ENCODE measurements around the gene ACOXL.

The ACOXL gene

DNA sequence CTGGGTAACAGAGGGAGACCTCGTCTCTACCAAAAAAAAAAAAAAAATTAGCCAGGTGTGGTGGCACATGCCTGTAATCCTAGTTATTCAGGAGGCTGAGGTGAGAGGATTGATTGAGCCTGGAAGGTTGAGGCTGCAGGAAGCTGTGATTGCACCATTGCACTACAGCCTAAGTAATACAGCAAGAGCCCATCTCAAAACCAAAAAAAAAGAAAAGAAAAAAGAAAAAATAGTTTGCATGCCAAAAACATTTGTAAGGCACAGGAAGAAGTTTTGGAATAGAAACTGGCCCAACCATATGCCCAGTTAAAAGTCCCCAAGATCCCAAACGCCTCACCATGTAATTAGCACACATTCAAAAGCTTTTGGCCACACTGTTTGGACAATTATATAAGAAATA, 13.4 kb upstream of the ACOXL start:
- no peak for DNase-seq (ENCODE audit: low read depth, low spot score)

DNA sequence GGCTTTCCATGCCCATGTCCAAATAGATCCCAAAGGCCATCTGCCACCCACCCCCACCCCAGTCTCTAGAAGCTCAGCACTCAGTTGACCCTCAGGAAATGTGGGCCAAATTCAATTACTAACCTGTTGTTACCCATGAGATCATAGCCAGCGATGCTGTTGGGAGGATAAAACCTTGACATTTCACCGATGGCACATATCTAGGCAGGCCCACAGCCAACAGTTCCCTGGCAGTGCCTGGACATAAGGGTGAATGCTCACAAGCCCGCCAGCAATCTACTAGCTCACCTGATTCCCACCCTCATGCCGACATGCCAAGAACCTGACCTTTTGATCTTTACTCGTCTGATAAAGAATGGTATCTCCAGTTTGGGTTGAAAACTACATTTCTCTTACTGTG, 11.8 kb upstream of the ACOXL start:
- DNase-seq (ENCODE audit: low read depth, low spot score): no peak

DNA sequence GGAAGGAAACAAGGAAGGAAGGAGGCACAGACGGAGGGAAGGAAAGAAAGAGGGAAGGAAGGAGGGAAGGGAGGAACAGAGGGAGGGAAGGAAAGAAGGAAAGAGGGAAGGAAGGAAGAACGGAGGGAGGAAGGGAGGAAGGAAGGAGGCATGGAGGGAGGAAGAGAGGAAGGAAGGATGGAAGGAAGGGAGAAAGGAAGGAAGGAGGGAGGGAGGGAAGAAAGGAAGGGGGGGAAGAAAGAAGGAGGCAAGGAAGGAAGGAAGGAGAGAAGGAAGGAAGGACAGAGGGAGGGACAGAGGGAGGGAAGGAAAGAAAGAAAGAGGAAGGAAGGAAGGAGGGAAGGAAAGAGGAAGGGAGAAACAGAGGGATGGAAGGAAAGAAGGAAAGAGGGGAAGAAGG, 7.6 kb upstream of the ACOXL start:
- DNase-seq (ENCODE audit: low read depth, low spot score): no peak

DNA sequence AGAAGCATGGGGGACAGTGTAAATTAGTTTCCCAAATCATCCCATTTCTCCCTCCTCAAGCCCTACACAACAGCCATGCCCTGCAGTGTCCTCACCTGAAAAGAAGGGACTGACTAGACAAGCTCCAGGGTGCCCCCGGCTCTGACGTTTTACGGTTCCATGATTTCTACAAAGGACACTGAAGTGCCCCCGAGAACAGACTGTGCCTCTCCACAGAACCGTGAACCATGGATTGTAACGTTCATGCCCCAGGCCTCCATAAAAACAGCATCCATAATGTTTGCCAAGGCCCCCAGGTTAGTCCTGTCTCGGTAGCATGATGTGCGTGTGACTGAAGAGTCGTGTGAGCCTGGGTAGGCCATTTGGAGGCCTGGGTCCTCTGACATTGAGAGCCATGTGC, 7.0 kb upstream of the ACOXL start:
- DNase-seq (ENCODE audit: low read depth, low spot score): no peak

DNA sequence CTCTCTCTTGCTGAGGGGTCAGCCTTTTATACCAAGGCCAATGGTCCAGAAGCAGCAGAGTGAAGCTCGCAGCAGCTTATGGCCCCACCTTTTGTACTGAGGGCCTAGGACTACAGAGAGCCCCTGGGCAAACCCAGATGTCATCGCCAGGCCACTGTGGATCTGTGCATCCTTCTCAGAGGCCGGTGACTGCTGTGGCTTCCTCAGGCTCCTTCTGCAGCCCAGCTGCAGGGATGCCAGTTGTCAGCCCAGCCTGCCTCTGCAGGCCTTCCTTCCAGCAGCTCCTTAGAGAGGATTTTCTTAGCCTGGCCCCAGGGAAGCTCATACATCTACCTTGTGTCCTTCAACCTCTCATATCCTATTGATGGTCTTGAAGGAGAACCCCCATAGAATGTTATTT, 6.5 kb upstream of the ACOXL start:
- DNase-seq (ENCODE audit: low read depth, low spot score): no peak

DNA sequence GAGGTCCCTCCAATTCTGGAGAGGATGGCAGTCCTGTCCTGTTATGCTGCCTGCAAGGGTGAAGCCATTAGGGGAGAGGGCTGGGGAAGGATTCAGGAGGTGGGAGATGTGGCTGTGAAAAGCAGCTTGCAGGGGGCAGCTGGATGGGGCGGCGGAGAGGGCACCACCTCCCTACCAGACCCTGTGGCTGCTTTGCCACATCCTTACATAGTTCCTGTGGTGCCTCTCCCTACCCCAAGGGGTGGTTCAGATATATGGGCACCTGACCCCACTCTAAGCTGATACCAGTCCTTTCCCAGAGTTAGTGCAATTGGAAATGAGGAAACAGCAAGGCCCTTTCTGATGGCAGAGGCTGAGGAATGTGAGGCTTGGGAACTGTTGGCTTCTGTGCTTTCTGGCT, 6.1 kb upstream of the ACOXL start:
- DNase-seq (ENCODE audit: low read depth, low spot score): no peak

DNA sequence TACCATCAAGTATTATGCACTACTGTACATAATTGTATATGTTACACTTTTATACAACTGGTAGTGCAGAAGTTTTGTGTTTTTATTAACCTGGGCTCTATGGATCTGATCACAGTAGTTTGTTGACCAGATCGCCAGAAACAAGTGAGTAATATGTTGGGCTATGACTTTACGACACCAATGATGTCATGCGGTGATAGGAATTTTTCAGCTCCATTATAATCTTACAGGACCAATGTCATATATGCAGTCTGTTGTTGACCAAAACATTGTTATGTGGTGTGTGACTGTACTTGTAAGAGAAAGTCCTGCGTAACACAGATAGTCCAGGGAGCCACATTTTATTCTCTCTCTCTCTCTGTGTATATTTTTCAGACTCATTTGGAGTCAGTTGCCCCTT, 4.5 kb upstream of the ACOXL start:
- DNase-seq (ENCODE audit: low read depth, low spot score): no peak

DNA sequence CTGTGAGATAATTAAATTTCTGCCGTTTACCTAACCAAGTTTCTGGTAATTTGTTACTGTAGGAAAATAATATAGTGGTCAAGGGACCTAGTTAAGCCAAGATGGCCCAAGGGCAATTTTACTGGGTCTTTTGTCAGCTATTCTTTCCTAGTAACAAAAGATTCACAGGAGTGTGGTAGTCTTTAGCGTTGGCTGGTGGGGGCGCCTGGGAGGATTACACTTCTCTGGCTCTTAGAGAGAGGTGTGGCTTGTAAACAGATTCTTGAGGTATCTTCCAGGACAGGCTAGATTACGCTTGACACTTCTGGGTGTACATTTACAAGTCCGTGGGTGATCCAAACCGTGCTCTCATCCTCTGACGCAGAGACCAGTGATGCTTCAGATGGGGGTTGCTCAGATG, 3.3 kb upstream of the ACOXL start:
- peak; percentile 74 for DNase-seq (ENCODE audit: low read depth, low spot score)

DNA sequence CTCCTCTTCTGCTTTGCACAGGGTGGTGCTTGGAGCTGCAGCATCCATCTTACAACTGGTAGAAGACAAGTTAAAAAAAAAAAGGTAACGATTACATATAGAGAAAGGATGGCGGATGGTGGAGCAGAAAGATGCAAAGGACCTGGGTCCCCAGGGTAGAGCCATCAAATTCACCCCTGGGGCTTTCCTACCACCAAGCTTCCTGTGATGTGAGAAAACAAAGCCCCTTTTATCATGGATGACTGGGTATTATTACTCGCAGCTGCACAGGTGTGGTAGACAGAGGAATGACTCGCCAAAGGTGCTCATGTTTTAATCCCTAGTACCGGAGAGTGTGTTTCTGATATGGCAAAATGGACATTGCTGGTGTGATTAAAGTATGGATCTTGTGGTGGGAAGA, 1.3 kb upstream of the ACOXL start:
- DNase-seq (ENCODE audit: low read depth, low spot score): no peak

DNA sequence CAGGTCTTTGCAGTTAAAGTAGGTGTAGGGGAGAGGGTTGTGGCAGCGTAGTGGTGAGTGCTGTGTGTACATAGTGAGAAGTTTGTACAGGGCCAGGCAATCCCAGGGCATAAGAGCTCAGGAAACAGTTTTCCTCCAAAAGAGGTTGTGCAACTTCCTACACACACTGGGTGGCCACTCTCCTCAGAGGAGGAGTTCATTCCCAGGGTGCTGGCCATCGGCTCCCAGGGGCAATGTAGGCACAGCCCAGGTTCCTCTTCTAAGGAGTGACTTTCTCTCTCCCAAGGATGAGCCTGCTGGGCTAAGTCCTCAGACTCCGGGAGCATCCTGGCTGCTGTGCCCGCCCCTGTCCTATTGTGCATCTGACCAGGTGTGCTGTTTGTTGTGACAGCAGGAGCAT, 3.0 kb downstream of the ACOXL start:
- peak; percentile 47 for DNase-seq (ENCODE audit: low read depth, low spot score)

DNA sequence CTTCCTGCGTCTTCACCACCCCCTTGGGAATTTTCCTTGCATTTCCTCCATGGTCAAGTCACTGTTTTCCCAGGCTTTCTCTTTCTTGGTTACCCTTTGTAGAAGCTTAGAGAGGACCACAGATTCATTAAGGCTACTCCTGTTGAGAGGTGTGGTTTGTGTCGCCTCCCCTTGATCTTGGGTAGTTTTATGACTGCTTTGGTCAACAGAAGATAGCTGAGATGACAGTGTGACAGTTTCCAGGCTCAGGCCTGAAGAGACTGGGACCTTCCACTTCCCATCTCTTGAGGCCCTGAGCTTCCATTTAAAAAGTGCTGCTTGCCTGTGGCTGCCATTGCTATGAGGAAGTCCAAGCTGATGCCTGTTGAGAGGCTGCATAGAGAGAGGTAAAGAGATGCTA, 5.4 kb downstream of the ACOXL start:
- DNase-seq (ENCODE audit: low read depth, low spot score): peak; percentile 61

DNA sequence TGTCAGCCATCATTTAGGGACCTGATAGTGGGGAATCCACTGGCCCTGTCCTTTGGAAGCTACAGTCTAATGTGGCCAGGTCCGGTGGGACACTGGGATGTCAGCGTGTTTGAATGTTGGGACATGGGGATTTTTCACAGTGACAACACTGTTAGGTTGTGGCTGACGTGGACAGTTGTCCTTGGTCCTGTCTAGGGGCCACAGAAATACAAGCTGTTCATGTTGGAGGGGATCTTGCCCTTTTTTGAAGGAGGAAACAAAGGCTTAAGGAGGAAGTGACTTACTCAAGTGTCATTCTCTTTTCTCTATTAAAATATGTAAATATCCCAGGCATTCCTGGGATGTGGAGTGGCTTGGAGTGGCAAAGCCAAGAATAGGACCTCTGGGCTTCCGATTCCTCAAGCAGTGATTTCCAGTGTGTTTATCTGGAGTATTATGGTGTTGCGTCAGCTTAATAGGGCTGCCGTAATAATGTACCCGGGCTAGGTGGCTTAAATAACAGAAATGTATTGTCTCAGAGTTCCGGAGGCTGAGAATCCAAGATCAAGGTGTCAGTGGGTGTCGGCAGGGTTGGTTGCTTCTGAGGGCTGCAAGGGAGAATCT, 8.5 kb downstream of the ACOXL start:
- no peak for DNase-seq (ENCODE audit: low read depth, low spot score)

DNA sequence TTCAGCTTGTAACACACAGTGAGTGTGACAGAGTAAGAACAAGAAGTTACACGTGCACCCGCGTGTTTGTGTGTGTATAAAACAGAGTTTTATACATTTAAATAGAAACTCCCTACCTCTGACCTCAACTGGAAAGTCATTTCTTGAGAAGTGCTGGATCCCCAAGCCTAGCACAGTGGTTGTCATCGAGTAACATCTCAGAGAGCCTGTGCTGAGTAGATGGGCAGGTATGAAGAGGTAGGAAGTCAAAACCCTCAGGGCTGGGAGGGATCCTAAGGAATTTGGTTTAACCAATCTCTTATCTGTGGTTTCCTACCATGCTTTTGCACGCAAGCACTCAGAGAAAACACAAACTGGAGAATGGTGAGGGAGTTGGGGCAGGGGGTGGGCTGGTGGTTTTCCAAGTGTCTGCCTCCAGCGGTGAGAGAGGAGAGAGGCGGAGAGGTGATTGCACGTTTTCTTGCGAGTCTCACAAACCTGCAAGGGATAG, 9.2 kb downstream of the ACOXL start:
- peak; percentile 88 for DNase-seq (ENCODE audit: low read depth, low spot score)

DNA sequence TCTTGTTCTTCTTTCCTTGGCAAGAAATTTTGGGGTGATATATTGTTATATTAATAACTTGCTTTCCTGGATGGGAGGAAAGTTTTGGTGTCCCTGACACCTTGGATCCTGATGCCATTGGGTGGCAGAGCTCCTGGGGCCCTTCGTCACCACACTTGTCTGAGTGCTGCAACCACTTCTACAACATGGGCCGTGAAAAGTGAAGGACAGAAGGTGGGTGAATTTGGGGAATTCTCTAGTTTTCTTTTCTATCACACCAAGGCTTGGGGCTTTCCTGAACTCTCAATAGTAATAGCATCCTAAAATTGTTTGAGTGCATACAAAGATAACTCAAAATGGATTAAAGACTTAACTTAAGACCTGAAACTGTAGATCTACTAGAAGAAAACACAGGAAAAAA, 10.0 kb downstream of the ACOXL start:
- no peak for DNase-seq (ENCODE audit: low read depth, low spot score)

DNA sequence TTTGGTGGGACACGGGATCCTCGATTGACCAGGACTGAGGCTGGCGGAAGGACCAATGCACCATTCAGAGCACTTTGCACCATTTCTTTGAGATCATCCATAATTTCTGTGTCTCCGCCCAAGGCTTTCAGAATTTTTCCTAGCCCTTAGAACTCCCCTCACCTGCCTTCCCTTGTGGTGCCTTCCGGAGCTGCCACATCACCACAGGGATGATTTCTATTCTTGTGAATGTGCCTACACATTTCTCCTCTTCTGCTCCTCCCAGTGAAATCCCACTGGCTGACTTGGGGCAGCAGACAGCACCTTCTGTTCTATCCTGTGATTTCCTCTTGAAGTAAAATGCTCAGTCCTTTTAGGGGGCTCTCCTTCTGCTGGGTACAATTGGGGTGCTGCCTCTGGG, 11.2 kb downstream of the ACOXL start:
- no peak for DNase-seq (ENCODE audit: low read depth, low spot score)

DNA sequence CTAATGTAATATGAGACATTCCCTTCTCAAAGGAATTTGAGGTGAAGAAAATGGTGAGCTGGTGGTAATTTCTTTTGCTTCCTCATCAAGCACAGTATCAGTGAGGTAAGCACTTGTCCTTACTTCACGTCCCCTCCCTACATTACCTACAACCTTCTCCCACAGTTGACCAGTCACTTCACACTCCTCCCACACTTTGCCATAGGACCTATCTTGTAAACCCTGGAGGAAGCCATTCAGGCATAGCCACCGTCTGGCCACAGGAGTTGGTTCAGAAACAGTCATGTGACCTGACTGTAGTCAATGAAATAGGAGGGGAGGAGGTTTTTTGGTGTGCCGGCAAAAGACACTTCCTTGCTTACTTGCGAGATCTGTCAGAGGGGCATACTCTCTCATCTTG, 12.1 kb downstream of the ACOXL start:
- DNase-seq (ENCODE audit: low read depth, low spot score): no peak

DNA sequence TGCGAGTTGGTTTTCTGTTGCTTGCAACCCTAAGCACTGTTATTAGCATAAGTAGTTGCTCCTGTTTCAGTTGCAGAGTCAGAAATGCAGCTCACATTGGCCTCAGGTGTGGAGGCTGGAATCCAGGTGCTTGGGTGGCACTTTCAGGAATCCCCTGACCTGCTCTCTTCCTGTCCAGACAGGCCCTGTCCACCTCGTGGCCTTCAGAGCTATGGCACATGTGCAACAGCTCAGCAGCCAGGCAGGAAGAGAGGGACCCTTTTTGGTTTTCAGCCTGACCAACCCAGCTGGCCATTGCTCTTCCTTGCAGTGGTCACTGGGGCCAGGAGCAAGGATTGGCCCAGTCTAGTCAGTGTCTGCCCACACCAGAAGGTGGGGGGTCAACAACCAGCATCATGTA, 12.7 kb downstream of the ACOXL start:
- DNase-seq (ENCODE audit: low read depth, low spot score): no peak

DNA sequence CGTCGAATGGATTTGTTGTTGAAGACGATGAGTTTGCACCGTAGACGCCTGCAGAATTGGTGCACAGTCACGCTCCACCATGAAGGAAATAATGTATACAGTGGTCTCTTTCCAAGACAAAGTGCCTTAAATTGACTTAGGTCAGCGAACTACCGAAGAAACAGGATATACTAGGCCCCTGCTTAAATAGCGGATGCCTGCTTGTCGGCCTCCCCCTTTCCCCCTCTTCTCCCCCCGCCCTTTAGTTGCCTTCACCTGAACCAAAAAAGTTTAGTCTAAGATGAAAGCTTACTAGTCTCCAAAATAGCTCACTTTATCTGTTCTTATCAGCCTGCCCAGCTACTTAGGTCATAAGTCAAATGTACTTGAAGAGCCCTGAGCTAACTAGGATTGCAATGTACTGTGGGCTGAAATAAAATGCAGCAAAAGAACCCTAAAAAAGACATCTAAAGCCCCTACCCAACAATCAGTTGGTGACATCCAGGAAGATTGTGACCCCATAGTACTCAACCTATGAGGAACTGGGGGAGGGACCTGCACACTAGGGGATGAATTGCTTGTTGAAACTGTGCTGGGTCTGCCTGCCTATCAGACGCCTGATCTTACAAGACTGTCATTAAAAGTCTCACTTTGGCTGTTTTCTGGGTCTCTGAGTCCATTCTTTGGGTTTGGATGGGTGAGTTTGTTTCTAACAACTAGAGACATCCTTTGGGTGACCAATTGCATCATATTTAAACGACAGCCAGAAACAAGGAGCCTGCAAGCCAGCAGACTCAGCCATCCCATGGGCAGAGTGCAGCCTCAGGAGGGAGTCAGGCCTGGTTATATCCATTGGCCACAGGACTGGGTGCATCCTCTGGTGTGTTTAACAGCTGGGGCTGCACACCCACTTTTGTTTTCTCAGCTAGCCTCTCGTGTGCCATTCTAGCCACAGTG, 14.5 kb downstream of the ACOXL start:
- no peak for DNase-seq (ENCODE audit: low read depth, low spot score)

DNA sequence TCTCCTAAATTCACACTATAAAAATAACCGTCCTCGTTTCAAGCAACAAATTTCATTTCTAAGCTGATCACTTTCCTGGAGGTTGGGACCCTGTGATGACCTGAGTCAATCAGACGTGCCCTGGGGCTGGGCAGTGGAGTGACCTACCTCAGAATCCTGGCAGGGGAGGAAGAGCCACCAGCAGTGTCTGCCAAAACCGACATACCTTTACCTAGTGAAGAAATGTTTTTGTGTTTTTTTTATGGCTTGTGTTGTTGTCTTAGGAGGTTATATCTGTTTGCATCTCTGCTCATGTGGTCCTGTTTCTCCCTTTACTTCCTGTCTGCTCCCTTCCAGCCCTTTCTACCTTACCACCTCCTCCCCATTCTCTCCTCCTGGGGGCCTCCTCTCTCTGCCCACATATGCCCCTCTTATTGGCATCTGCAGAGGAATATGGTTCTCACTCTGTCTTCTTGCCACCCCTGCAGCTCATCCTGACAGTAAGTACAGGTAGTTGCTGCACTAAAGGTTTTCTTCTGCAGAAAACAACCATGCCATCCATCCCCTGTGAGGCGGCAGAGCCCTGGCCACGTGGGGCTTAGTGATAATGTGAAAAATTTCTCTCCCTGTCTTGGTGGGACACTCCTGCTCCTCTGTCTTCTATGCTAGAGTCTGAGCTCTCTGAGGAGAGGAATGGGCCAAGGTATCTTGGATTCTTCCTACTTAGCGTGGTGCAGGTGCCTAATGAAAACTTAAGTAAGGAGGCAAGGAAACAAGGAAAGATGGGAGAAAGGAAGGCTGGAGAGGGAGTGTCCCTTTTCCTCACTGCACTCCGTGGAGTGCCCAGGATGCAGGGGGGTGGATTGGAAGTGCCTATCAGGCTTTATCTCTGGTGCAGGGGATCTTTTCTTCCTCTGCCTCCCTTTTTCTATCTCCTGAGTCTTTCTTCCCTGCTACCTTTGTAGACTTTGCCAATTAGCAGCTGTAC, 15.4 kb downstream of the ACOXL start:
- no peak for DNase-seq (ENCODE audit: low read depth, low spot score)

DNA sequence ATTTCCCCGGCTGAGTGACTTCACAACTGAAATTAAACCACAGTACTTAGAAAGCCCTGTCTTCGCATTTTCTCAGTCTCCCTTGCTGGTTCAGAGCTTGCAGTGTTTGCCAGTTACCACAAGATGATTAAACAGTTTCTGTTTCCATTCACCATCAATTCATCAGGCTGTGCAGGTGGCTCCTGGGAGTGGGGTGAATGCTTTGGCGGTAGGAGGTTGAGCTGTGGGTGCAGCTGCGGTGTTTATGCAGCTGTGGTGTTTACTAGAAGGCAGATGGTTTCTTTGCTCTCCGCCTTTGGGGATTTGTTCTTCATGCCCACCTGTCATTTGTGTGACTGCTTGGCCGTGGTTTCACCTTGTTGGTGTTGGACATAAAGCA, 16.1 kb downstream of the ACOXL start:
- DNase-seq (ENCODE audit: low read depth, low spot score): no peak

DNA sequence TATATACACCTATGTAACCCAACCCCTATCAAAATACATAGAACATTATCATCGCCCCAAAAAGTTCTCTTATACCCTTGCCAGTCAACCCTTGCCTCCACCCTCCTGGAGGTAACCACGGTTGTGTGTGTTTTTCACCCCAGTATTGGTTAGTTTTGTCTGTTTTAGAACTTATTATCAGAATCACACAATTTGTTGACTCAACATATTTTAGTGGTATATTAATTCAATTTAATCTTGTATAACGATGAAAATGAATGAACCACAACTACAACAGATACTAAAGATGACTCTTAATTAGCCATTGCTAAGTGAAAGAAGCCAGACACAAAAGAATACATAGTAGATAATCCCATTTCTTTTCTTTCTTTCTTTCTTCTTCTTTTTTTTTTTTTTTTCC, 19.3 kb downstream of the ACOXL start:
- DNase-seq (ENCODE audit: low read depth, low spot score): no peak

DNA sequence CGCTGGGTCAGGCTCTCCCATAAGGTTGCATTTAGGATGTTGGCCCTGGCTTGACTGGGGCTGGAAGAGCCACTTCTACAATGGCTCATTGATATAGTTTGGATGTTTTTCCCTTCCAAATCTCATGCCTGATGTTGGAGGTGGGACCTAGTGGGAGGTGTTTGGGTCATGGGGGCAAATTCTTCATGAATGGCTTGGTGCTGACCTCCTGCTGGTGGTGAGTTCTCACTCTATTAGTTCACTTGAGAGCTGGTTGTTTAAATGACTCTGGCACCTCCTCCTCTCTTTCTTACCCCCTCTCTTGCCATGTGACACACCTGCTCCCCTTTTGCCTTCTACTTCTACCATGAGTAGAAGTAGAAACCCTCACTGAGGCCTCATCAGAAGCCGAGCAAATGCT, 20.5 kb downstream of the ACOXL start:
- DNase-seq (ENCODE audit: low read depth, low spot score): peak; percentile 59
